Body of pancreas (tissue), 4 donors: ENCODE results near the gene ACVR1.

ENCODE experiments used
- POLR2A ChIP-seq, 3 donors: fragments of 450-650 bp; IDR thresholded peaks; one replicate each; pipeline ENCODE4 v1.6.1; 2016; ENCODE audit warnings: antibody characterized with exemption in 3 of 3, mild to moderate bottlenecking in 2 of 3
- TF ChIP-seq, protein P1 (sequence below), 7 experiments: fragments of 450-650 bp in 4 of 7; fragments of 200-600 bp in 3 of 7; sonication (generic) in 3 of 7; IDR thresholded peaks; one replicate each; pipeline ENCODE4 v1.5.1; 2016 to 2019; ENCODE audit warnings: antibody characterized with exemption in 7 of 7

- TF ChIP-seq, protein P1, sequence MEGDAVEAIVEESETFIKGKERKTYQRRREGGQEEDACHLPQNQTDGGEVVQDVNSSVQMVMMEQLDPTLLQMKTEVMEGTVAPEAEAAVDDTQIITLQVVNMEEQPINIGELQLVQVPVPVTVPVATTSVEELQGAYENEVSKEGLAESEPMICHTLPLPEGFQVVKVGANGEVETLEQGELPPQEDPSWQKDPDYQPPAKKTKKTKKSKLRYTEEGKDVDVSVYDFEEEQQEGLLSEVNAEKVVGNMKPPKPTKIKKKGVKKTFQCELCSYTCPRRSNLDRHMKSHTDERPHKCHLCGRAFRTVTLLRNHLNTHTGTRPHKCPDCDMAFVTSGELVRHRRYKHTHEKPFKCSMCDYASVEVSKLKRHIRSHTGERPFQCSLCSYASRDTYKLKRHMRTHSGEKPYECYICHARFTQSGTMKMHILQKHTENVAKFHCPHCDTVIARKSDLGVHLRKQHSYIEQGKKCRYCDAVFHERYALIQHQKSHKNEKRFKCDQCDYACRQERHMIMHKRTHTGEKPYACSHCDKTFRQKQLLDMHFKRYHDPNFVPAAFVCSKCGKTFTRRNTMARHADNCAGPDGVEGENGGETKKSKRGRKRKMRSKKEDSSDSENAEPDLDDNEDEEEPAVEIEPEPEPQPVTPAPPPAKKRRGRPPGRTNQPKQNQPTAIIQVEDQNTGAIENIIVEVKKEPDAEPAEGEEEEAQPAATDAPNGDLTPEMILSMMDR (IDR thresholded peaks at IDR 0.05) = no peak
- no peak for TF ChIP-seq POLR2A (IDR thresholded peaks at IDR 0.05)
These were observed 118.6 kb downstream of the ACVR1 start for GRCh38 chr2:157757500-157757899.
